Colonic mucosa (tissue), 4 donors: ENCODE data around the gene CNDP2. TPM values are rescaled to one million over a fixed set of nuclear protein-coding genes. Genes with fewer than 3 reads are reported as not detected.
"Not testable (repeated sequence)": the region's sequence is repeated elsewhere in the genome, so short reads cannot be mapped to it uniquely, and the experiment has no call there.

Source experiments
- DNase-seq: peaks from one replicate; pipeline ENCODE4 v3.0.0-alpha.2; 2020
- H3K27ac ChIP-seq: fragments of 200-600 bp; one replicate; pipeline ENCODE4 v1.8.0; 2021
- H3K27me3 ChIP-seq: fragments of 200-600 bp; one replicate; pipeline ENCODE4 v1.8.0; 2021
- H3K36me3 ChIP-seq: fragments of 200-600 bp; one replicate; pipeline ENCODE4 v1.8.0; 2021
- H3K4me1 ChIP-seq: fragments of 200-600 bp; one replicate; pipeline ENCODE4 v1.8.0; 2021; ENCODE audit warnings: mild to moderate bottlenecking
- H3K4me3 ChIP-seq: fragments of 200-600 bp; one replicate; pipeline ENCODE4 v1.8.0; 2021
- H3K9ac ChIP-seq, 2 donors: one replicate each; pipeline ENCODE4 v1.7.0; 2013; ENCODE audit warnings: control low read depth in 2 of 2, low read depth in 2 of 2, low read length in 2 of 2
- H3K9me3 ChIP-seq: fragments of 200-600 bp; one replicate; pipeline ENCODE4 v1.8.0; 2021
- intact Hi-C: fragments of 100-400 bp; cut with DNase I; formaldehyde crosslinking; loops from one replicate; pipeline ENCODE4 v1.14.1; 2022
- total RNA-seq, 2 donors: library from RNA; stranded (reverse); fragmentation: NEBNext Ultra II Directional in 1 of 2; extraction: Animal tissue kit (Norgen Biotek cat#: 25700) in 1 of 2; gene quantifications; one replicate each; pipeline ENCODE4 v1.2.1, GENCODE V29; 2021
- TF ChIP-seq, protein P1 (sequence below): fragments of 200-600 bp; IDR thresholded peaks from one replicate; pipeline ENCODE4 v1.8.0; 2022; ENCODE audit warnings: antibody characterized with exemption, mild to moderate bottlenecking
- donor health status: healthy.
- donor health status: DM: no; HTN: no; CAD: no.
- donor health status: DM: no; HTN: no; CAD: no.

The CNDP2 gene
- total RNA-seq, 2 donors from 2014 or later: 206 to 261 TPM

DNA sequence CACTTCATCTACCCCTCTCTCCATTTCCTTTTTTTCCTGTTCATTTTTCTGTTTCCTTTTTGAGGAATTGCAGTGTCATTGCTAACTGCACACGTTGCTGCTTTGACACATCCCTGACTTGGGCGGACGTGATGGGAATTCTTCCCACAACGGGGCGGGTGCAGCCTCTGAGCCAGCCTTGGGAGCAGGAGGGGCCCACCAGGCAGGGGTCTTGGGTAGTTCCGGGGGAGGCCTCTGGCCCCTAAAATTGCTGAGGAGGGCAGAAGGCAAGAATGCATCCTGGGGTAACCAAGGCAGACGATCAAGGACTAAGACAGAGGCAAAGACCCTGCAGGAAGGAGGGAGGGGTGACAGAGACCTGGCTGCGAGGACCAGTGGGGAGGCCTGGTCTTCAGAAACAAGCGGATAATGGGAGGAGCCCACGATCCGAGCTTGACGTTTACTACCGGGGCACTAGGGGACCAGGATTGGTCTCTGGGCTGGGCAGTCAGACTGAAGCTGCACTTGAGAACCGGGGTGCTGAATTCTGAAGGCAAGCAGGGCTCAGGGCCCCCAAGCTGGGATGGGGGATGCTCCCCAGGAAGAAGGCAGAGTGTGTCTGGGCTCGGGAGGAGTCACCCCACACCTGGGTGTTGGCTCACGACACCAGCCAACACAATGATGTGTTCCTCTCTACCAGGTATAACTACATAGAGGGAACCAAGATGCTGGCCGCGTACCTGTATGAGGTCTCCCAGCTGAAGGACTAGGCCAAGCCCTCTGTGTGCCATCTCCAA lies 23.3 kb downstream of the CNDP2 start:
- Histone ChIP-seq H3K9ac (no peak overlapping the region), H3K27me3 (no peaks in the 10 kb centered on the region), H3K27ac (no peak overlapping the region), H3K4me1 (peaks cover 9% of the 10 kb centered on the region), H3K36me3 (peaks cover 8% of the 10 kb centered on the region), H3K4me3 (no peak overlapping the region), H3K9me3 (no peaks in the 10 kb centered on the region)
- TF ChIP-seq, protein P1, sequence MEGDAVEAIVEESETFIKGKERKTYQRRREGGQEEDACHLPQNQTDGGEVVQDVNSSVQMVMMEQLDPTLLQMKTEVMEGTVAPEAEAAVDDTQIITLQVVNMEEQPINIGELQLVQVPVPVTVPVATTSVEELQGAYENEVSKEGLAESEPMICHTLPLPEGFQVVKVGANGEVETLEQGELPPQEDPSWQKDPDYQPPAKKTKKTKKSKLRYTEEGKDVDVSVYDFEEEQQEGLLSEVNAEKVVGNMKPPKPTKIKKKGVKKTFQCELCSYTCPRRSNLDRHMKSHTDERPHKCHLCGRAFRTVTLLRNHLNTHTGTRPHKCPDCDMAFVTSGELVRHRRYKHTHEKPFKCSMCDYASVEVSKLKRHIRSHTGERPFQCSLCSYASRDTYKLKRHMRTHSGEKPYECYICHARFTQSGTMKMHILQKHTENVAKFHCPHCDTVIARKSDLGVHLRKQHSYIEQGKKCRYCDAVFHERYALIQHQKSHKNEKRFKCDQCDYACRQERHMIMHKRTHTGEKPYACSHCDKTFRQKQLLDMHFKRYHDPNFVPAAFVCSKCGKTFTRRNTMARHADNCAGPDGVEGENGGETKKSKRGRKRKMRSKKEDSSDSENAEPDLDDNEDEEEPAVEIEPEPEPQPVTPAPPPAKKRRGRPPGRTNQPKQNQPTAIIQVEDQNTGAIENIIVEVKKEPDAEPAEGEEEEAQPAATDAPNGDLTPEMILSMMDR: no peak
- no peak for DNase-seq
- intact Hi-C loops: no loop called here

DNA sequence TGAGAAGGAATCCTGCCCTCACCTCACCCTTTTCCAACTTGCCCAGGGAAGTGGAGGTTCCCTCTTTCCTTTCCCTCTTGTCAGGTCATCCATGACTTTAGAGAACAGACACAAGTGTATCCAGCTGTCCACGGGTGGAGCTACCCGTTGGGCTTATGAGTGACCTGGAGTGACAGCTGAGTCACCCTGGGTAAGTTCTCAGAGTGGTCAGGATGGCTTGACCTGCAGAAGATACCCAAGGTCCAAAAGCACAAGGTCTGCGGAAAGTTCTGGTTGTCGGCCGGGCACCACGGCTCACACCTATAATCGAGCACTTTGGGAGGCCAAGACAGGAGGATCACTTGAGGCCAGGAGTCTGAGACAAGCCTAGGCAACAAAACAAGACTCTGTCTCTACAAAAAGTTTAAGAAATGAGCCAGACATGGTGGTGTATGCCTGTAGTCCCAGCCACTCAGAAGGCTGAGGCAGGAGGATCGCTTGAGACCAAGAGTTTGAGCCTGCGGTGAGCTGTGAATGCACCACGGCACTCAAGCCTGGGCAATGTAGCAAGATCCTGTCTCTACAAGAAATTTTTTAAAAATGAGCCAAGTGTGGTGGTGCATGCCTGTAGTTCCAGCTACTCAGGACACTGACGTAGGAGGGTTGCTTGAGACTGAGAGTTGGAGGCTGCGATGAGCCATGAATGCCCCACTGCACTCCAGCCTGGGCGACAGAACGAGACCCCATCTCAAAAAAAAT lies 24.1 kb downstream of the CNDP2 start:
- intact Hi-C loops: no loop called here
- TF ChIP-seq, protein P1: no peak
- H3K9ac ChIP-seq: no peak overlapping the region
- peaks cover 8% of the 10 kb centered on the region for H3K36me3 ChIP-seq
- H3K9me3 ChIP-seq: no peaks in the 10 kb centered on the region
- H3K4me3 ChIP-seq: no peak overlapping the region
- H3K27ac ChIP-seq: no peak overlapping the region
- no peak for DNase-seq
- H3K27me3 ChIP-seq: no peaks in the 10 kb centered on the region
- H3K4me1 ChIP-seq: peaks cover 9% of the 10 kb centered on the region

DNA sequence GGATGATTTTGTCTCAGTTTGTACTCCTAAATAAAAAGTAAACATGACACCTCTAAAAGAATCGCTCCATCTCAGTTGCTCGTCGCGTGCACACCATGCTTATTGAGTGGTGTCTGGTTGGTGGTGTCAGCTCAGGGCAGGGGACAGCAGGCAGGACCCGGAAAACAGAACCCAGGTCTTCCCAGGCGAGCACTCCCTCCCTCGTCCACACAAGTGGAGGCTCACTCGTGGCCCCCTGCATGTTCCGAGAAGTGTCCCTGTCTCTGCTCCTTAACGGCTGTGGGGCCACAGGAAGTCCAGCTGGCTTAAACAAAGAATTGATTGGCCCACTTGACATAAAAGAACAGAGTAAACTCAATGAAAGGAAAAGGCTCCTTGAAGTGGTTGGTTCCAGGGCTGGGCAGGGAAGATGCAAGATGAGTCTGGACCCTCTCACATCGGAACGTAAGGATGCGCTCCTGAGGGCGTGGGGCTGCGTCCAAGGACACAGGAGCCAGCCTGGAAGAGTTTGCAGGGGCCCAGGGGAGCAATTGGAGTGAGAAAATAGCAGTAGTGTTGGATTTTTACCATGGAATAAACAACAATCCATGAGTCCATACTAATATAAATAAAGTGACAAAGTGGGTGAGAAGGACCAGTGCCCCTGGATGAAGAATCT lies 25.0 kb downstream of the CNDP2 start:
- intact Hi-C loops: no loop called here
- no peaks in the 10 kb centered on the region for H3K9me3 ChIP-seq
- H3K9ac ChIP-seq: no peak overlapping the region
- no peak for DNase-seq
- H3K4me3 ChIP-seq: no peak overlapping the region
- H3K36me3 ChIP-seq: peaks cover 8% of the 10 kb centered on the region
- H3K27me3 ChIP-seq: no peaks in the 10 kb centered on the region
- peaks cover 9% of the 10 kb centered on the region for H3K4me1 ChIP-seq
- TF ChIP-seq, protein P1: no peak
- no peak overlapping the region for H3K27ac ChIP-seq

- no peak for DNase-seq
- H3K36me3 ChIP-seq: peaks cover 8% of the 10 kb centered on the region
- no peaks in the 10 kb centered on the region for H3K9me3 ChIP-seq
- no peak overlapping the region for H3K27ac ChIP-seq
- H3K9ac ChIP-seq: no peak overlapping the region
- H3K4me3 ChIP-seq: no peak overlapping the region
- TF ChIP-seq, protein P1: no peak
- H3K27me3 ChIP-seq: no peaks in the 10 kb centered on the region
- H3K4me1 ChIP-seq: peaks cover 9% of the 10 kb centered on the region
- intact Hi-C loops: no loop called here
Observed at GRCh38 chr18:74522635-74523548, 26.7 kb downstream of the CNDP2 start.

- Histone ChIP-seq H3K36me3 (peaks cover 6% of the 10 kb centered on the region), H3K27me3 (no peaks in the 10 kb centered on the region), H3K27ac (peak overlapping the region; percentile 66), H3K9me3 (no peaks in the 10 kb centered on the region), H3K4me3 (no peak overlapping the region), H3K4me1 (peaks cover 9% of the 10 kb centered on the region), H3K9ac (no peak overlapping the region)
- TF ChIP-seq, protein P1: no peak
- no peak for DNase-seq
- intact Hi-C loops: no loop called here
Observed at GRCh38 chr18:74524097-74524496, 27.9 kb downstream of the CNDP2 start.

DNA sequence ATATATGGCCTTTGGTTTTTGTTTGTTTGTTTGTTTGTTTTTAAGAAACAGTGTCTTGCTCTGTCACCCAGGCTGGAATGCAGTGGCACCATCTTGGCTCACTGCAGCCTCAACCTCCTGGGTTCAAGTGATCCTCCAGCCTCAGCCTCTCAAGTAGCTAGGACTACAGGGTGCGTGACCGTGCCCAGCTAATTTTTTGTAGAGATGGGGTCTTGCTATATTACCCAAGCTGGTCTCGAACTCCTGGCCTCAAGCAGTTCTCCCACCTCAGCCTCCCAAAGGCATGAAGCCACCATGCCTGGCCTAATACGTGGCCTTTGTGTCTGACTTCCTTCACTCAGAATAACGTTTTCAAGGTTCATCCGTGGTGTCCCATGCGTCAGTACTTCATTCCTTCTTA lies 28.8 kb downstream of the CNDP2 start:
- H3K9me3 ChIP-seq, H3K36me3 ChIP-seq, intact Hi-C loops, H3K4me3 ChIP-seq, H3K9ac ChIP-seq, H3K27me3 ChIP-seq, H3K4me1 ChIP-seq, DNase-seq: not testable (repeated sequence)
- peak overlapping the region; percentile 28 for H3K27ac ChIP-seq
